ENCODE data around the gene PDE8A. TPM values are rescaled to one million over a fixed set of nuclear protein-coding genes. Genes with fewer than 3 reads are reported as not detected.

The PDE8A gene
- total RNA-seq, 1 donor from 2014 or later, result 43.4 TPM

DNA sequence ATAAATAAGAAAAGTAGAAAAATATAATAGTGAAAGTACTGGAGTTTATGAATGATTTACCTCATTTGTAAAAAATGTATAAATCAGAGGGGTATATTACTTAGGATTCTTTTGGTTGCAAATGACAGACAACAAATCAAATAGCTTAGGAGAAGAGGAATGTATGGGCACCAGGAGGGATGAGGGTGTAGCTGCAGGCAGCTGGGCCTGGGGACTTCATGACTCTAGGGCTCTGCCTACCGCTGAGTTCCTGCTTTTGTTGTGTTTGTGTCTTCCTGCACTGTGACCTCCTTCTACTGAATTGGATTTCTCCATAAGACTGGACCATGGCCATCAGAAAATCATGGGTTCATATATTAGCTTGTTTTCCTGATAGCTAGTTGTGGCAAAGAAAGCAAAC is 27.9 kb upstream of the PDE8A start:
- no peaks in the 10 kb centered on the region for H3K36me3 Mint-ChIP-seq (ENCODE audit: low read depth, unreplicated experiment)
- no peaks in the 10 kb centered on the region for H3K9me3 Mint-ChIP-seq (ENCODE audit: unreplicated experiment)
- no peaks in the 10 kb centered on the region for H3K27me3 Mint-ChIP-seq (ENCODE audit: unreplicated experiment)
- peaks cover 24% of the 10 kb centered on the region for H3K4me1 Mint-ChIP-seq (ENCODE audit: unreplicated experiment)
- H3K4me3 Mint-ChIP-seq (ENCODE audit: unreplicated experiment), result no peak overlapping the region
- TF ChIP-seq, protein P1, sequence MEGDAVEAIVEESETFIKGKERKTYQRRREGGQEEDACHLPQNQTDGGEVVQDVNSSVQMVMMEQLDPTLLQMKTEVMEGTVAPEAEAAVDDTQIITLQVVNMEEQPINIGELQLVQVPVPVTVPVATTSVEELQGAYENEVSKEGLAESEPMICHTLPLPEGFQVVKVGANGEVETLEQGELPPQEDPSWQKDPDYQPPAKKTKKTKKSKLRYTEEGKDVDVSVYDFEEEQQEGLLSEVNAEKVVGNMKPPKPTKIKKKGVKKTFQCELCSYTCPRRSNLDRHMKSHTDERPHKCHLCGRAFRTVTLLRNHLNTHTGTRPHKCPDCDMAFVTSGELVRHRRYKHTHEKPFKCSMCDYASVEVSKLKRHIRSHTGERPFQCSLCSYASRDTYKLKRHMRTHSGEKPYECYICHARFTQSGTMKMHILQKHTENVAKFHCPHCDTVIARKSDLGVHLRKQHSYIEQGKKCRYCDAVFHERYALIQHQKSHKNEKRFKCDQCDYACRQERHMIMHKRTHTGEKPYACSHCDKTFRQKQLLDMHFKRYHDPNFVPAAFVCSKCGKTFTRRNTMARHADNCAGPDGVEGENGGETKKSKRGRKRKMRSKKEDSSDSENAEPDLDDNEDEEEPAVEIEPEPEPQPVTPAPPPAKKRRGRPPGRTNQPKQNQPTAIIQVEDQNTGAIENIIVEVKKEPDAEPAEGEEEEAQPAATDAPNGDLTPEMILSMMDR (IDR thresholded peaks at IDR 0.05; ENCODE audit: unreplicated experiment), result no peak
- DNase-seq (ENCODE audit: low spot score), result no peak
- no peak overlapping the region for H3K27ac Mint-ChIP-seq (ENCODE audit: unreplicated experiment)

GRCh38 chr15:84955089-84955848 is 26.4 kb upstream of the PDE8A start:
- Mint-ChIP-seq H3K4me1 (ENCODE audit: unreplicated experiment) (peaks cover 32% of the 10 kb centered on the region), H3K9me3 (ENCODE audit: unreplicated experiment) (no peaks in the 10 kb centered on the region), H3K27me3 (ENCODE audit: unreplicated experiment) (no peaks in the 10 kb centered on the region), H3K36me3 (ENCODE audit: low read depth, unreplicated experiment) (no peaks in the 10 kb centered on the region), H3K27ac (ENCODE audit: unreplicated experiment) (no peak overlapping the region), H3K4me3 (ENCODE audit: unreplicated experiment) (no peak overlapping the region)
- TF ChIP-seq, protein P1 (IDR thresholded peaks at IDR 0.05; ENCODE audit: unreplicated experiment), result peak; percentile 67
- DNase-seq (ENCODE audit: low spot score), result peak; percentile 70

DNA sequence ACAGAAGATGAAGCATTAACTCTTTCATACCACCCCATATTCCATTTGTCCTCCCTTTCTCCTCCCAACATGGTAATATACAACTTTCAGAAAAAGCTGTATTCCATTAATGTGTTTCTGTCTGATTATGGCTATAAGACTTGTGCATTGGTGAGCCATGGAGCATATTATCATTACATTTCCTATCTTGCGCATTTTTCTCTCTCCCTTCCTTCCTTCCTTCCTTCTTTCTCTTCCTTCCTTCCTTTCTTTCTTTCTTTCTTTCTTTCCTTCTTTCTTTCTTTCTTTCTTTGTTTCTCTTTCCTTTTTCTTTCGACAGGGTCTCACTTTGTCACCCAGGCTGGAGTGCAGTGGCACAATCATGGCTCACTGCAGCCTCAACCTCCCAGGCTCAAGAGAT is 25.5 kb upstream of the PDE8A start:
- H3K36me3 Mint-ChIP-seq (ENCODE audit: low read depth, unreplicated experiment), result no peaks in the 10 kb centered on the region
- H3K27me3 Mint-ChIP-seq (ENCODE audit: unreplicated experiment), result no peaks in the 10 kb centered on the region
- H3K27ac Mint-ChIP-seq (ENCODE audit: unreplicated experiment), result peak overlapping the region; percentile 7
- TF ChIP-seq, protein P1 (IDR thresholded peaks at IDR 0.05; ENCODE audit: unreplicated experiment), result no peak
- peaks cover 37% of the 10 kb centered on the region for H3K4me1 Mint-ChIP-seq (ENCODE audit: unreplicated experiment)
- H3K9me3 Mint-ChIP-seq (ENCODE audit: unreplicated experiment), result no peaks in the 10 kb centered on the region
- no peak for DNase-seq (ENCODE audit: low spot score)
- H3K4me3 Mint-ChIP-seq (ENCODE audit: unreplicated experiment), result no peak overlapping the region

GRCh38 chr15:84960391-84961113 is 21.1 kb upstream of the PDE8A start:
- peaks cover 24% of the 10 kb centered on the region for H3K4me1 Mint-ChIP-seq (ENCODE audit: unreplicated experiment)
- H3K36me3 Mint-ChIP-seq (ENCODE audit: low read depth, unreplicated experiment), result peaks cover 4% of the 10 kb centered on the region
- peaks cover 4% of the 10 kb centered on the region for H3K9me3 Mint-ChIP-seq (ENCODE audit: unreplicated experiment)
- H3K4me3 Mint-ChIP-seq (ENCODE audit: unreplicated experiment), result no peak overlapping the region
- H3K27me3 Mint-ChIP-seq (ENCODE audit: unreplicated experiment), result peaks cover 3% of the 10 kb centered on the region
- TF ChIP-seq, protein P1 (IDR thresholded peaks at IDR 0.05; ENCODE audit: unreplicated experiment), result no peak
- no peak for DNase-seq (ENCODE audit: low spot score)
- no peak overlapping the region for H3K27ac Mint-ChIP-seq (ENCODE audit: unreplicated experiment)

- no peak overlapping the region for H3K27ac Mint-ChIP-seq (ENCODE audit: unreplicated experiment)
Observed at GRCh38 chr15:84961114-84961452, 20.6 kb upstream of the PDE8A start.

More at GRCh38 chr15:84961114-84961452, 20.6 kb upstream of the PDE8A start:
- TF ChIP-seq, protein P1 (IDR thresholded peaks at IDR 0.05; ENCODE audit: unreplicated experiment), result no peak
- DNase-seq (ENCODE audit: low spot score), result no peak
- Mint-ChIP-seq H3K36me3 (ENCODE audit: low read depth, unreplicated experiment) (peaks cover 4% of the 10 kb centered on the region), H3K27me3 (ENCODE audit: unreplicated experiment) (peaks cover 3% of the 10 kb centered on the region), H3K4me1 (ENCODE audit: unreplicated experiment) (peaks cover 19% of the 10 kb centered on the region), H3K9me3 (ENCODE audit: unreplicated experiment) (peaks cover 4% of the 10 kb centered on the region), H3K4me3 (ENCODE audit: unreplicated experiment) (no peak overlapping the region)

All from endothelial cell (in vitro differentiated cells).